Stomach (tissue), 4 donors: Measurements from ENCODE around the gene RAB20.
A peak's percentile ranks its signal among the peaks of the same experiment; 100 is the strongest.

Source experiments
- EP300 ChIP-seq: sonication (generic); formaldehyde crosslinking; IDR thresholded peaks from one replicate; pipeline ENCODE4 v1.6.1; 2017; ENCODE audit warnings: antibody characterized with exemption
- POLR2A ChIP-seq, 4 donors: fragments of 450-650 bp; IDR thresholded peaks; one replicate each; pipeline ENCODE4 v1.6.1; 2016; ENCODE audit warnings: antibody characterized with exemption in 4 of 4, control low read depth in 2 of 4, mild to moderate bottlenecking in 1 of 4, moderate library complexity in 1 of 4
- POLR2AphosphoS5 ChIP-seq, 3 donors: sonication (generic); formaldehyde crosslinking; IDR thresholded peaks; one replicate each; pipeline ENCODE4 v1.6.1; 2016; ENCODE audit warnings: antibody characterized with exemption in 3 of 3
- TF ChIP-seq, protein P1 (sequence below), 7 experiments: fragments of 450-650 bp in 4 of 7; fragments of 200-600 bp in 3 of 7; sonication (generic) in 3 of 7; IDR thresholded peaks; one replicate each; pipeline ENCODE4 v1.5.1; 2016 to 2019; ENCODE audit warnings: antibody characterized with exemption in 7 of 7, control low read depth in 2 of 7, mild to moderate bottlenecking in 1 of 7

DNA sequence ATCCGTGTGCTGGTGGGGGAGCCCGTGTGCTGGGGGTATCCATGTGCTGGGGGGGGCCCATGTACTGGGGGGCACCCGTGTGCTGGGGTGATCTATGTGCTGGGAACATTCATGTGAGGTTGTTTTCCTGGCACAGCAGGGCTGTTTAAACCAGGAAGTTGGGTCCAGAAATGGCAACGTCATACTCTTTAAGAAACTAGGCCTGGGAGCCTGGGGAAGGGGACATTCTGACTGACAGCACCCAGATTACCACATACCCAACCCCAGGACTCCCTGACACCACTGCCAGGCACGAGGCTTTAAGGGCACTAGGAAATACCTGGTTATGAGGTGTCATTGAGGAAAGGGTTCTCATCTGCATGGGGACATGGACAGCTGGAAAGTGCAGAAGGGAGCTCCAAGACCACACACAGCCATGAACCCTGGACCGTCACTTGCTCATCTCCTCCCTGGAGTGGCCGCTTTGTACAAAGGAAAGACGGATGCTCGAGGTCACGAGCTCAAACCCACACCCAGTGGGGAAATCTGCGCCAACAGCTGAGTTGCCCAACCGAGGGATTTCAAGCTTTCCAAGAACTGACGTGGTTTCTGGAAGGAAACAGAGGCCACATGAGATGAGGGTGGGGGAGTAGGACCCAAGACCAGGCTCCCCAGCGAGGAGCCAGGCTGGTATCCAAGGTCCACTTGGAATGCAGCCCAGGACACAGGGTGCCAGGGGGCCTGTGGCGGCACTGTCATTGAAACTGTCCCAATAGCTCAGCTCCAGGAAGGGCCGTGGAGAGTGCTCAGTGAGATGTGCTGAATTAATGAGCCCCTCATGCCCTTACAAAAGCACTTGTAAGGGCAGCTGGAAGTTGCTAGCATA lies 40.9 kb downstream of the RAB20 start:
- peak; percentile 62 to 85 (median 77) for TF ChIP-seq POLR2AphosphoS5 (IDR thresholded peaks at IDR 0.05)
- TF ChIP-seq POLR2A (IDR thresholded peaks at IDR 0.05): no peak
- TF ChIP-seq, protein P1, sequence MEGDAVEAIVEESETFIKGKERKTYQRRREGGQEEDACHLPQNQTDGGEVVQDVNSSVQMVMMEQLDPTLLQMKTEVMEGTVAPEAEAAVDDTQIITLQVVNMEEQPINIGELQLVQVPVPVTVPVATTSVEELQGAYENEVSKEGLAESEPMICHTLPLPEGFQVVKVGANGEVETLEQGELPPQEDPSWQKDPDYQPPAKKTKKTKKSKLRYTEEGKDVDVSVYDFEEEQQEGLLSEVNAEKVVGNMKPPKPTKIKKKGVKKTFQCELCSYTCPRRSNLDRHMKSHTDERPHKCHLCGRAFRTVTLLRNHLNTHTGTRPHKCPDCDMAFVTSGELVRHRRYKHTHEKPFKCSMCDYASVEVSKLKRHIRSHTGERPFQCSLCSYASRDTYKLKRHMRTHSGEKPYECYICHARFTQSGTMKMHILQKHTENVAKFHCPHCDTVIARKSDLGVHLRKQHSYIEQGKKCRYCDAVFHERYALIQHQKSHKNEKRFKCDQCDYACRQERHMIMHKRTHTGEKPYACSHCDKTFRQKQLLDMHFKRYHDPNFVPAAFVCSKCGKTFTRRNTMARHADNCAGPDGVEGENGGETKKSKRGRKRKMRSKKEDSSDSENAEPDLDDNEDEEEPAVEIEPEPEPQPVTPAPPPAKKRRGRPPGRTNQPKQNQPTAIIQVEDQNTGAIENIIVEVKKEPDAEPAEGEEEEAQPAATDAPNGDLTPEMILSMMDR (IDR thresholded peaks at IDR 0.05): no peak
- peak; percentile 96 for TF ChIP-seq EP300
